NK-92 (cell line): Measurements from ENCODE around the gene ANKRD17.
A peak's percentile ranks its signal among the peaks of the same experiment; 100 is the strongest.
"Not testable (repeated sequence)": the region's sequence is repeated elsewhere in the genome, so short reads cannot be mapped to it uniquely, and the experiment has no call there.

Experiments
- DNase-seq: peaks from one replicate; lab custom pipeline; 2025; ENCODE audit not compliant: unreplicated experiment; lab: John Stamatoyannopoulos, UW

Gene ANKRD17, protein sequence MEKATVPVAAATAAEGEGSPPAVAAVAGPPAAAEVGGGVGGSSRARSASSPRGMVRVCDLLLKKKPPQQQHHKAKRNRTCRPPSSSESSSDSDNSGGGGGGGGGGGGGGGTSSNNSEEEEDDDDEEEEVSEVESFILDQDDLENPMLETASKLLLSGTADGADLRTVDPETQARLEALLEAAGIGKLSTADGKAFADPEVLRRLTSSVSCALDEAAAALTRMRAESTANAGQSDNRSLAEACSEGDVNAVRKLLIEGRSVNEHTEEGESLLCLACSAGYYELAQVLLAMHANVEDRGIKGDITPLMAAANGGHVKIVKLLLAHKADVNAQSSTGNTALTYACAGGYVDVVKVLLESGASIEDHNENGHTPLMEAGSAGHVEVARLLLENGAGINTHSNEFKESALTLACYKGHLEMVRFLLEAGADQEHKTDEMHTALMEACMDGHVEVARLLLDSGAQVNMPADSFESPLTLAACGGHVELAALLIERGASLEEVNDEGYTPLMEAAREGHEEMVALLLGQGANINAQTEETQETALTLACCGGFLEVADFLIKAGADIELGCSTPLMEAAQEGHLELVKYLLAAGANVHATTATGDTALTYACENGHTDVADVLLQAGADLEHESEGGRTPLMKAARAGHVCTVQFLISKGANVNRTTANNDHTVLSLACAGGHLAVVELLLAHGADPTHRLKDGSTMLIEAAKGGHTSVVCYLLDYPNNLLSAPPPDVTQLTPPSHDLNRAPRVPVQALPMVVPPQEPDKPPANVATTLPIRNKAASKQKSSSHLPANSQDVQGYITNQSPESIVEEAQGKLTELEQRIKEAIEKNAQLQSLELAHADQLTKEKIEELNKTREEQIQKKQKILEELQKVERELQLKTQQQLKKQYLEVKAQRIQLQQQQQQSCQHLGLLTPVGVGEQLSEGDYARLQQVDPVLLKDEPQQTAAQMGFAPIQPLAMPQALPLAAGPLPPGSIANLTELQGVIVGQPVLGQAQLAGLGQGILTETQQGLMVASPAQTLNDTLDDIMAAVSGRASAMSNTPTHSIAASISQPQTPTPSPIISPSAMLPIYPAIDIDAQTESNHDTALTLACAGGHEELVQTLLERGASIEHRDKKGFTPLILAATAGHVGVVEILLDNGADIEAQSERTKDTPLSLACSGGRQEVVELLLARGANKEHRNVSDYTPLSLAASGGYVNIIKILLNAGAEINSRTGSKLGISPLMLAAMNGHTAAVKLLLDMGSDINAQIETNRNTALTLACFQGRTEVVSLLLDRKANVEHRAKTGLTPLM (N-terminal part only)

DNA sequence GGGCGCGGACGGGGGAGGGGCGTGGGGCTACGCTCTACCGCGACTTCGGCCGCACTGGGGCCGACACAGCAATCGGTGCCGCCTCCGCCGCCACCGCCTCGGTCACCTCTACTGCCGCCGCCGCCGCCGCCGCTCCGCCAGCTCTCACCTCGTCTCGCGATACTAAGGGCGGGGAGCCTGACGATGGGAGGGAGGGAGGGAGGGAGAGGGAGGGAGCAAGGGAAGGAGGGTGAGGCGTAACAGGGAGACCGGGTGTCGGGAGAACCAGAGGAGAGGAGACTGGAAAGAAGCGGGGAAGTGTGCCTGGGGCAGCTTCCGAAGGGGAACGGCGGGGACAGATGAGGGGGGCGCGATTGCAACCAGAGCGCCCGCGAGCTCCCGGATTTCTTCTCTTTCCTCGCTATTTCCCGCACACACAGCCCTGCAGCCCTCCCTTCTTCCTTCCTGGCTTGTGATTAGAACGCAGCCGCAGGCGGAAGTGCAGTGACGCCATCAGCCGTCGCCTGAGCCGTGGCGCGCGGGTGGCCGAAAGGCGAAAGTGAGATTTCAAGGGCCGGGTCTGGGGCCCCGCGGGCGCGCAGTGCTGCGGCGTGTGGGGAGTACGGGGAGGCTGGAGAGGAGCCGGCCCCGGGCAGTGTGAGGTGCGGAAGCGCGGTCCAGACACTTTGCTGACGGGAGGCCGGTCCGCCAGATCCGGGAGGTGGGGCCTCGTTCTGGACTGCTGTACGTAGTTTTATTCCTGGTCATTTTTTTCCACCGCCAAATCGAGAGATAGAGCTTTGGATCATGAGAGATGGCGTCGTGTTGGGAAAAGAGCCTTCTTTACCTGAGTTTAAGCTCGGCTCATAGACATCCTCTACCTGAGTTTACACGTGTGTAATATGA lies at the start of gene ANKRD17:
Gene ANKRD17 (minus strand): TSS at position 113 of the 885 bp plus-strand sequence. CDS start 130 bp downstream, outside the sequence.
- DNase-seq: peak; percentile 57

DNA sequence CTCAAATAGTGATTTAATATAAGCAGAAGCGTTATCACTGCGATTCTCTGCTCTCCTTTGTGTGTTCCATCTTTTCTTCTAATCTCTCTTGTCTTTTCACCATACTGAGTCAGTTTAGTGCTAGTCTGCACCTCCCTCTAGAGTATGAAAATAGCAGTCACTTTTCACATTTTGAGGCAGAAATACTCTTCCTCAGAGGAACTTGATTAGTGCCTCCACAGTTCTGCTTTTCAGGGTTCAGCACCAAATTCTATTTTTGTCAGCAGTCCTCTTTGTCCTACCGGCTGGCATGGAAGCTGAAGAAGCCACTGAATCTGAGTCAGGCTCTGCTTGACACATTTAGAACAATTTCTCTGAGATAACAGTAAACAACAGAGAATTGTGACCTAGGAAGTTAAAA lies 49.7 kb upstream of the ANKRD17 start:
- DNase-seq: no peak

DNA sequence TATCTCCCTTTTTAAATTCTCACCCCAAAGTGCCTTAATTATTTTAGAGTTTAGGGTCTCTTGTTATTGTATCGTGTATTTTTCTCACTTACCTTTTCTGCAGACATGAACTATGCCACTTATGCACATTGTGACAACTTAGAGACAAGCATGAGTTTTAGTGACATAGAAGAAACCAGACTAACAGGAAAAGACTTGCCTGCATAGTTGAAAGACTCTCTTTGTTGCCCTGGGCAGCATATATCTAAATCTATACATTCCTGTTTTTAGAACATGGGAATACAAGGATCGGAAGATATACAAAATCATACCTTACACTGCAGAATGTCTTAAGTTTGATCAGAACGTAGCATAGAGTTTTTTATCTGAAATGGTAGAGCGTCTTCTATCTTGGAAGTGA lies 45.1 kb upstream of the ANKRD17 start:
- no peak for DNase-seq

DNA sequence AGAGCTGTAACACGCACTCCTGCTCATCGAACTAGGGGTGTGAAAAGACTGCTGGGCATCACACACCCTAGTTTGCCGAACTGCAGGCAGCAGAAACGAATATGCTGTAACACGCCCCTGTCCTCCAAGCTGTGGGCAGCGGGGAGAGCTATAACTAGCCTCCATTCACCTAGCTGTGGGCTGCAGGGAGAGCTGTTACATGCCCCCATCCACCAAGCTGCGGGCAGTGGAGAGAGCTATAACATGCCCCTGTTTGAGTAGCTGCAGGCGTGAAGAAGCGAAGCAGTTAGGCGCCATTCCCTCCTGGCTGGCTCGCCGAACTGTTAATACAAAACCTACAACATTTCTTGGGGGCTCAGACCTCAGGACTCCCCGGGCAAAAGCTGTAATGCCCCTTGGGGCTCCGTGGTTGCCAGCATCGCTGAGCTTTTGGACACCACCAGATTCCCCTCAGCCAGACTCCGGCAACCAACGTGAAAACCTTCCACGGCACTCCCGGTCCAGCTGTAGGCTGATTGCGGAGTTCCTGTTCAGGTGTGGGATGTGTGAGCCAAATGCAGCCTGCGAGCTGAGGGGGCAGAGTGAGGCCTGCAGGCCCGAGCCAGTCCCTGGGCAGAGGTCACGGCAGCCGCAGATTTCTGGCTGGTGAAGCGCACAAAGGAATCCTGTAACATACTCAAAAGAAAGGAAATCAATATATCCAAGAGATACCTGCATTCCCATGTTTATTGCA lies 41.1 kb upstream of the ANKRD17 start:
- DNase-seq: no peak

DNA sequence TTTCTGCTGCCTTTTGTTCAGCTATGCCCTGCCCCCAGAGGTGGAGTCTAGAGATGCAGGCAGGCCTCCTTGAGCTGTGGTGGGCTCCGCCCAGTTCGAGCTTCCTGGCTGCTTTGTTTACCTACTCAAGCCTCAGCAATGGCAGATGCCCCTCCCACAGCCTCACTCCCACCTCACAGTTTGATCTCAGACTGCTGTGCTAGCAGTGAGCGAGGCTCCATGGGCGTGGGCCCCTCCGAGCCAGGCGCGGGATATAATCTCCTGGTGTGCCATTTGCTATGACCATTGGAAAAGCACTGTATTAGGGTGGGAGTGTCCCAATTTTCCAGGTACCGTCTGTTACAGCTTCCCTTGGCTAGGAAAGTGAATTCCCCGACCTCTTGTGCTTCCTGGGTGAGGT lies 34.1 kb upstream of the ANKRD17 start:
- not testable (repeated sequence) for DNase-seq

DNA sequence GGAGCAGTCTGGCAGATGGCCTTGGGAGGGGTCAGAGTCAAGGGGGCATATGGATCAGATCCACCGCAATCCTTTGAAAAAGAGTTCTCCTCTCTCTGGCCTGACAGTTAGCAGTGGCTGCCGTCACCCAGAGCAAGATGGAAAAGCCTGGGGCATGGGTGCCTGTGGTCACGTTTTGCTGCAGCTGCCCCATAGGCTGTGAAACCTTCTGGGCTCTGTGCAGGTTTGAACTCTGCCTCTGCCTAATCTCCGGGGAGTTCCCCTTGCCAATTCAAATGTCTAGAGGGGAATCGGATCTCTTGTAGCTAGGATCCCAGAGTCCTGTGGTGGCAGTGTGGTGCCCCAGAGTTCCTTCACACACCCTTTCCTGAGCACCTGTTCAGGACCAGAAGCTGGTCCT lies 23.4 kb upstream of the ANKRD17 start:
- no peak for DNase-seq

DNA sequence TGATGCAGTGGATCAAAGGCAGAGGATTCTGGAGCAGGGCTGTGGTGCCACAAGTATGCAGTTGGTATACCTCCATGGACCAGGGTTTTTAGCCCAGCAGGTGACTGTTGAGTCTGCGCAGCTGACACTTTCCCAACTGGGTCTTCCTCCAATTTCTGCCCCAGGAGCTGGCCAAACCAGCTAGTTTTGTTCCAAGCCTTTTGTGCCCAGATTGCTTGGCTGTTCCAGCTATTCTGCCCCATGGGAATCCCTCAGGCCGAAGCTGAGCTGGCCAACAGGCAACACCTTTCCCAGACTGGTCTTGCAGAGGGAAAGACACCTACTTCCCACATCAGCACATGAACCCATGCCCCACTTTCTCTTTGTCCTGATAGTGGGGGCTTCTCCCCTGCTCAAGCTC lies 22.8 kb upstream of the ANKRD17 start:
- no peak for DNase-seq

DNA sequence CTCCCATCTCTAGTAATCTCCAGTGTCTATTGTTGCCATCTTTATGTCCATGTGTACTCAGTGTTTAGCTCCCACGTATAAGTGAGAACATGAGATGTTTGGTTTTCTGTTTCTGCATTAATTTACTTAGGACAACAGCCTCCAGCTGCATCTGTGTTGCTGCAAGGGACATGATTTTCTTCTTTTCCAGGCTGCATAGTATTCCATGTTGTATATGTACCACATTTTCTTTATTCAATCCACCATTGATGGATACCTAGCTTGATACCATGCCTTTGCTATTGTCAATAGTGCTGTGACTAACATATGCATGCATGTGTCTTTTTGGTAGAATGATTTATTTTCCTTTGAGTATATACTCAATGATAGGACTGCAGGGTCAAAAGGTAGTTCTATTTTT lies 18.6 kb upstream of the ANKRD17 start:
- DNase-seq: no peak

DNA sequence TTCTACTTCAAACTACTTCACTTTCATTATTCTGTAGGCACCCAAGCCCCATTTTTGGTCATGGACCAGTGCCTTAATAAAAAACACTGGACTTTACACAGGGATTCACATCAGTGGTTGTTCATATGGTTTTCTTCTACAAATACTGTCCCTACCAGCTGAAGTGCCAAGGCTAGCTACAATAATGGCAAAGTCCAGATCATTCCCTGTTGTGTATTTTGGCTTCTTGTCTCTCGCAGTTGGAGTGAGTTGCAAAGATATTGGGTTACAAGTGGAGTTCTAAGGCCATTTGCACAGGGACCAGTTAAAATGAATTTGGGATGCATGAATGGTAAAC lies 16.7 kb upstream of the ANKRD17 start:
- DNase-seq: no peak

DNA sequence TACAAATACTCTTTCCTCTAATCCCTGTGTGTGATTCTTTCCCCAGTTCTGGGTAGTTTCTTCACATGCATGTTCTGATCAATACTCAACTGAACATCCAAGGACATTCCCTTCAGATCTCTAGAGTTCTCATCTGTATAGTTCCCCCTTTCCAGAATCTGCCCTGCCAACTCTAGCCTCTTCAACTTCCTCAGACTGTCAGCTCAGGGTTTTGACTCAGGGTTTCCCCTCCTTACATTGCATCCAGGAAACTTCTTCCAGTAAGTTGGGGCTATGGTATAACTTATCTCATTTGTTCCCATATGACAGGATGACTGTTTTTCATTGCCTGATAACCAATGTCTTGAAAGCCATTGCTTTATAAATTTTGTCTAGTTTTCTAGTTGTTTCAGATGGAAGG lies 14.2 kb upstream of the ANKRD17 start:
- no peak for DNase-seq

DNA sequence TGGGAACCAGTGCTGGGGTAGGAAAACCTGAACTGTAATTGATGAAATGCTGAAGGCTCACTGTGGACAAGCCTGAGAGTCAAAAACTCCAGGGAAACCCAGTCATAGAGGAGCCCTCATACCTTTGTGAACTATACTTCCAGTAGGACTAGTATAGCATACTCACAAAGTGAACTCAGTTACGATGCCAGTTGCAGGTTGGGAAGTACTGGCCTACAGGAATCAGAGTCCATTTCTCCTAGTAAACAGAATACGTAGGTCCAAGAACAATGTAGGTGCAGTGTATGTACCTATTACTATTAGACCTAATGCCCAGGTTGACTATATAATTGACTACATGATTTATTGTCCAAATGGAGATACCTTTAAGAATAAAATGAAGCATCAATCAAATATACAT lies 8.5 kb upstream of the ANKRD17 start:
- no peak for DNase-seq

DNA sequence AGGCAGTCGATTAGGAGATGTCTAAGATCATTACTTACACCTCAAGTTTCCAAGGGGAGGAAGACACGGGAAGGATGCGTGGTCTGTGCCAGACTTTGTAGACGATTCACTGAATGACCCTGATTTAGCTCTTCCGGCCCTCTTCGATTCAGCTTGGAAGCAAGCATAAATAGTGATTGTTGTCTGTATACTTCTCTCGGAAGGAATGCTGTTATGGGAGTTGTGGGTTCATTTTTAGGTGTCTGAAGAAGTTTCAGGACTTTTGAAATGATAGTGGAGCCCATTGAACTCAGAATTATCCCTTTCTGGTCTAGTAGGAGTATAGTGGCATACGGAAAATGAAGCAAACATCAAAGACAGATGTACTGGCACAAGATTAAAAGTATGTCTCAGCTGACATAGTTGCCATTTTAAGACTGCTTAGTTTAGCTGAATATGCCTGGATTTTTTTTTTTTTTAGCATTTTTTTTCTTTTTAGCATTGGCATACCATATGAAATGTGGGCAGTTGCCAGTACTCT lies 1.0 kb upstream of the ANKRD17 start:
- no peak for DNase-seq

DNA sequence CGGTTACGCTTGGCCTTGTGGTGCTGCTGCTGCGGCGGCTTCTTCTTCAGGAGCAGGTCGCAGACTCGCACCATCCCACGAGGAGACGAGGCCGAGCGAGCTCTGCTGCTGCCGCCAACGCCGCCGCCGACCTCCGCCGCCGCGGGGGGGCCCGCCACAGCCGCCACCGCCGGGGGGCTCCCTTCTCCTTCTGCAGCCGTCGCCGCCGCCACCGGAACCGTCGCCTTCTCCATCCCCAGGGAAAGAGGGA lies 237 bp downstream of the ANKRD17 start:
- DNase-seq: no peak

DNA sequence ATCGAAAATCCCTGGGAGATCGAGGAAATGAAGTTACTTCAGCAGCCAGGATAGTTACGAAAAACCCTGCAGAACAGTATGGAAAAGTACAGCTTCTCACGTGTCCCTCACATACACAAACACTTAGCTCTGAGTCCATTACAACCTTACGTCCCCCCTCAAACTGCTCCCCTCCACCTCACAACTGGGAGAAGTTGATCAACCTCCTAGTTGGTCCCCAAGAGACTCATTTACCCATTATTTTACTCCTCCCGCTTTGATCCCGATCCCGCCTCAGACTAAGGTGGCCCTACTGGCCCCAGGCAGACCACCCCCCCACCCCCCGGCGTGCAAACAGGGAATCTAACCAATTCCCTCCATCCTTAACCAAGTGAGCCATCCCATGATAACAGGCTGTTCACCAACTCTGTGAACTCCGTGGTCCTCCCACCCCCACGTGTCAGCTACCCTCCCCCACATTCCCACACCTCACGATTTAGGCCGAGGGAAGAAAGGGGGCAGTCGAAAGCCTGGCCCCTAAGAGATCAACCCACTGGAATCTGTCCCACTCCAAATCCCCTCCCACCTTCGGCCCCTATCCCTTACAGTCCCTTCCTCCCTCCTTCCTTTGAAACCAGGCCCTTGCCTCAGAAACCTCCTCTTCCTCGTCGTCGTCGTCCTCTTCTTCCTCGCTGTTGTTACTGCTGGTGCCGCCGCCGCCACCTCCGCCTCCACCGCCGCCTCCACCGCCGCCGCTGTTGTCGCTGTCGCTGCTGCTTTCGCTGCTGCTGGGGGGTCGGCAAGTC lies 755 bp downstream of the ANKRD17 start:
- no peak for DNase-seq

DNA sequence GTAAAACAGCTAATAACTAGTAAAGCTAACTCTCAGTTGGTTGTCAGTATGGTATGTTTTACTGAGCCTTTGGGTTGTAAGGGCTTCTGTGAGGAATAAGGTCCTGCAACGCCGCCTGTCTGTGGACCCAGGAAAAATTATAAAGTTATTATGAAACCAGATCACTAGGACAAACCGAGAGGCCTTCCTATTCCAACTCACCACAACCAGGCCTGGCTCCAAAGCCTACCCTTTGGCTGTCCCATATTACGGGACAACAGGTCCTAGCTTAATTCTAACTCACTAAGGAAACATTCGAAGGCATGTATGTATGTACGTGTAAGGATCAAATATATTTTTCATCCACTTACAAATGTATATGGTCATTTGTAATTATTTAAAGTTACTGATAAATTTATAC lies 1.4 kb downstream of the ANKRD17 start:
- peak; percentile 2 for DNase-seq

DNA sequence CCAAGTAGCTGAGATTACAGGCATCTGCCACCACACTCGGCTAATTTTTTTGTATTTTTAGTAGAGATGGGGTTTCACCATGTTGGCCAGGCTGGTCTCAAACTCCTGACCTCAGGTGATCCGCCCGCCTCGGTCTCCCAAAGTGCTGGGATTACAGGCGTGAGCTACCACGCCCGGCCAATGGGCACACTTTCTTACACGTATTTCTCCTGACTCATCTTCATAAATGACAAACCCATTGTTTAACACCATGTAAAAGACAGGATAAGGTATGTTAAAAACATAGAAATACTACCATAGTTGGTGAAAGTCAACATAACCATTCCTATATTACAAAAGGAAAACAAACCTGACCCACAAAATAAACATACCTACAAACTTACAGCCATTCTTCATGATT lies 2.8 kb downstream of the ANKRD17 start:
- not testable (repeated sequence) for DNase-seq

DNA sequence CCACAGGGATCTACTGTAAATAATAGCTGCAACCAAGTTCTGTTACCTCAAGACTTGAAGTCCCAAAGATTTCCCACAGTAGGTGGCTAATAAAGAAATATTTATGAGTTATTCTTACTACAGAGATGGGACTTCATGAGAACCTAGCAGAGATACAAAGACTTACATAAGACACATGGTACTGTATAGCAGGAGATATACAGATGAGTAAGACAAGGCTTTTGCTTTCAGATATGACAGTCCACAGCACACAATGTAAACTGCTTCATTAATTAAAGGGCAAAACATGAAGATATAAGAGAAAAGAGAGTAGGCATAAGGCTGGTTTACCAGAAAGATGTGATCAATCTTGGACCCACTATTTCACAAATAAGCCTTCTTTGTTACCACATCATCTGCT lies 6.6 kb downstream of the ANKRD17 start:
- no peak for DNase-seq

DNA sequence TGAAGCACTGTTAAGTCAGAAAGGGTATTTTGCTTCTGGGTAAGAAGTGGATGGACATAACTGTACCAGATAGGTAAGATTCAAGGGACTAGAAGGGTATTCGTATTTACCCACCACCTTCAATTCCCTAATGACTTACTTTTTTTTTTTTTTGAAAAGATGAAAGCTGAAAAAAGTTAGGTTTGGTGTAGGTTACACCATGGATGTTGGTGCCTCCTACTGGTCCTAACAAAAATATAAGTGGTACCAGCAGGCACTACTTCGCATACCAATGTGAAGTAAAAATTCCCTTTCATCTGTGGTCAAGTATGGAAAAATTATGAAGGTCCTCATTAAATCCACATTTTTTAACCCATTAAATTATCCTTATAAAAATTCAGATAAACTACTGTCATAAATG lies 7.2 kb downstream of the ANKRD17 start:
- DNase-seq: no peak

DNA sequence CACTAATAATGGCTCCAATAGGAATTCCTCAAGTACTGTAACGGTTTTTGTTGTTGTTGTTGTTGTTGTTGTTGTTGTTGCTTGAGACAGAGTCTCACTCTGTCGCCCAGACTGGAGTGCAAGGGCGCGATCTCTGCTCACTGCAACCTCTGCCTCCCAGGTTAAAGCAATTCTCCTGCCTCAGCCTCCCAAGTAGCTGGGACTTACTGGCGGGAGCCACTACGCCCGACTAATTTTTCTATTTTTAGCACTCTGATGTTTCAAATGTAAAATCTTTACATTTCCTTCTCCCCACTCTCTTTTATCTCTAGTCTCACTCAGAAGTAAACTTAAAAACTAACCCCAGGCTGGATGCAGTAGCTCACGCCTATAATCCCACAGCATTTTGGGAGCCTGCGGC lies 8.0 kb downstream of the ANKRD17 start:
- DNase-seq: no peak
